SK-N-SH treated with all-trans-retinoic acid at 6 μM for 48 hours (cell line): Measurements from ENCODE around the gene AKAP6.

ENCODE experiments used
- ATAC-seq: fragments of 200-7000 bp; cut with Tn5 transposase; 3 replicates; pipeline ENCODE4 v1.9.1; 2020; ENCODE audit warnings: mild to moderate bottlenecking, moderate library complexity
- ARNTL ChIP-seq: fragments of 450-650 bp; formaldehyde crosslinking; IDR thresholded peaks from 2 replicates; pipeline ENCODE4 v1.5.0; 2020; ENCODE audit warnings: low read depth, mild to moderate bottlenecking, moderate library complexity, borderline replicate concordance
- BACH2 ChIP-seq: fragments of 250-450 bp; sonication (Bioruptor Pico); IDR thresholded peaks from 2 replicates; pipeline ENCODE4 v1.9.0; 2021; ENCODE audit warnings: mild to moderate bottlenecking, borderline replicate concordance
- CSDC2 ChIP-seq: fragments of 250-450 bp; sonication (Bioruptor Pico); IDR thresholded peaks from 2 replicates; pipeline ENCODE4 v1.5.0; 2020; ENCODE audit warnings: mild to moderate bottlenecking, moderate library complexity
- ESRRG ChIP-seq: fragments of 250-450 bp; sonication (Bioruptor Pico); IDR thresholded peaks from 2 replicates; pipeline ENCODE4 v1.6.1; 2021; ENCODE audit warnings: mild to moderate bottlenecking
- GLIS3 ChIP-seq: fragments of 250-450 bp; sonication (Bioruptor Pico); IDR thresholded peaks from 2 replicates; pipeline ENCODE4 v1.5.0; 2020; ENCODE audit warnings: mild to moderate bottlenecking, moderate library complexity
- ISL1 ChIP-seq: fragments of 250-450 bp; sonication (Bioruptor Pico); IDR thresholded peaks from 2 replicates; pipeline ENCODE4 v2.1.2; 2022; ENCODE audit warnings: mild to moderate bottlenecking, moderate library complexity
- OSR1 ChIP-seq: fragments of 250-450 bp; sonication (Bioruptor Pico); IDR thresholded peaks from 2 replicates; pipeline ENCODE4 v1.8.0; 2022; ENCODE audit warnings: moderate library complexity, mild to moderate bottlenecking, inconsistent platforms
- PPARA ChIP-seq: fragments of 250-450 bp; sonication (Bioruptor Pico); IDR thresholded peaks from 2 replicates; pipeline ENCODE4 v1.5.0; 2020; ENCODE audit warnings: mild to moderate bottlenecking, borderline replicate concordance
- RARB ChIP-seq: fragments of 250-450 bp; sonication (Bioruptor Pico); IDR thresholded peaks from 2 replicates; pipeline ENCODE4 v1.8.0; 2021; ENCODE audit warnings: mild to moderate bottlenecking, moderate library complexity
- SNAI2 ChIP-seq: fragments of 250-450 bp; sonication (Bioruptor Pico); IDR thresholded peaks from 2 replicates; pipeline ENCODE4 v1.5.0; 2020; ENCODE audit warnings: mild to moderate bottlenecking, moderate library complexity
- TCF4 ChIP-seq: fragments of 250-450 bp; sonication (Bioruptor Pico); IDR thresholded peaks from 2 replicates; pipeline ENCODE4 v1.8.0; 2021; ENCODE audit warnings: mild to moderate bottlenecking, moderate library complexity, borderline replicate concordance
- TOX ChIP-seq: fragments of 250-450 bp; sonication (Bioruptor Pico); IDR thresholded peaks from 2 replicates; pipeline ENCODE4 v1.8.0; 2021; ENCODE audit warnings: mild to moderate bottlenecking, moderate library complexity, borderline replicate concordance
- ZC3H10 ChIP-seq: fragments of 250-450 bp; sonication (Bioruptor Pico); IDR thresholded peaks from 2 replicates; pipeline ENCODE4 v1.5.1; 2021; ENCODE audit warnings: mild to moderate bottlenecking, moderate library complexity
- ZFP3 ChIP-seq: fragments of 250-450 bp; sonication (Bioruptor Pico); IDR thresholded peaks from 2 replicates; pipeline ENCODE4 v1.5.0; 2020; ENCODE audit warnings: mild to moderate bottlenecking, moderate library complexity
- ZFP30 ChIP-seq: fragments of 450-650 bp; formaldehyde crosslinking; IDR thresholded peaks from 2 replicates; pipeline ENCODE4 v1.5.0; 2022; ENCODE audit warnings: mild to moderate bottlenecking, moderate library complexity
- ZNF565 ChIP-seq: fragments of 450-650 bp; formaldehyde crosslinking; conservative IDR thresholded peaks from 2 replicates; pipeline ENCODE4 v1.5.0; 2020; ENCODE audit warnings: low read depth, mild to moderate bottlenecking, moderate library complexity
- ZNF70 ChIP-seq: fragments of 450-650 bp; formaldehyde crosslinking; IDR thresholded peaks from 2 replicates; pipeline ENCODE4 v1.5.0; 2020; ENCODE audit warnings: mild to moderate bottlenecking, moderate library complexity
- ZNF8 ChIP-seq: fragments of 450-650 bp; formaldehyde crosslinking; IDR thresholded peaks from 2 replicates; pipeline ENCODE4 v1.5.0; 2020; ENCODE audit warnings: mild to moderate bottlenecking, moderate library complexity
- TF ChIP-seq, protein P1 (sequence below): fragments of 250-450 bp; sonication (Bioruptor Pico); IDR thresholded peaks from 2 replicates; pipeline ENCODE4 v1.5.1; 2021; ENCODE audit warnings: mild to moderate bottlenecking, moderate library complexity
- TF ChIP-seq, protein P2 (sequence below): fragments of 250-450 bp; sonication (Bioruptor Pico); IDR thresholded peaks from 2 replicates; pipeline ENCODE4 v1.8.0; 2021; ENCODE audit warnings: low read depth, mild to moderate bottlenecking, moderate library complexity, borderline replicate concordance
- TF ChIP-seq, protein P3 (sequence below): fragments of 250-450 bp; sonication (Bioruptor Pico); IDR thresholded peaks from 2 replicates; pipeline ENCODE4 v1.5.1; 2020; ENCODE audit warnings: low read depth, mild to moderate bottlenecking, moderate library complexity

The AKAP6 gene

DNA sequence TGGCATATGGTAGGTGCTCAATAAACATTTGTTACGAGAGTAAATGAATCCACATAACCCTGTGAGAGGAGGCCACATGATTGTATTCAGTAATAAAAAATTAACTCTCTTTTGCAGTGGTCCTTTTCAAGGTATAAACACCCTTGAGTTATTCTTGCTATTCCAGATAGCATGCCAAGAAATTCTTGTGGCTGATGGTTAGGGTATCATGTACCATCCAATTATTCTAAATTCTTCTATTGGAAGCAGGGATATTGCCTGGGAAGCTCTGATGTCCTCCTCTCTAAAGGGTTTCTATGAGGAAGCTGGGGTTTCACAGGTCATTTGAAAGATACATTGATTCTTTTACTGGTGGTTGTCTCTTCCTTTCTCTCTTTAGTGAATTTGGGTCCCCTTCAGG lies 10.1 kb downstream of the AKAP6 start:
- peak; percentile 55; the same call in 2 of the 3 replicates for ATAC-seq

DNA sequence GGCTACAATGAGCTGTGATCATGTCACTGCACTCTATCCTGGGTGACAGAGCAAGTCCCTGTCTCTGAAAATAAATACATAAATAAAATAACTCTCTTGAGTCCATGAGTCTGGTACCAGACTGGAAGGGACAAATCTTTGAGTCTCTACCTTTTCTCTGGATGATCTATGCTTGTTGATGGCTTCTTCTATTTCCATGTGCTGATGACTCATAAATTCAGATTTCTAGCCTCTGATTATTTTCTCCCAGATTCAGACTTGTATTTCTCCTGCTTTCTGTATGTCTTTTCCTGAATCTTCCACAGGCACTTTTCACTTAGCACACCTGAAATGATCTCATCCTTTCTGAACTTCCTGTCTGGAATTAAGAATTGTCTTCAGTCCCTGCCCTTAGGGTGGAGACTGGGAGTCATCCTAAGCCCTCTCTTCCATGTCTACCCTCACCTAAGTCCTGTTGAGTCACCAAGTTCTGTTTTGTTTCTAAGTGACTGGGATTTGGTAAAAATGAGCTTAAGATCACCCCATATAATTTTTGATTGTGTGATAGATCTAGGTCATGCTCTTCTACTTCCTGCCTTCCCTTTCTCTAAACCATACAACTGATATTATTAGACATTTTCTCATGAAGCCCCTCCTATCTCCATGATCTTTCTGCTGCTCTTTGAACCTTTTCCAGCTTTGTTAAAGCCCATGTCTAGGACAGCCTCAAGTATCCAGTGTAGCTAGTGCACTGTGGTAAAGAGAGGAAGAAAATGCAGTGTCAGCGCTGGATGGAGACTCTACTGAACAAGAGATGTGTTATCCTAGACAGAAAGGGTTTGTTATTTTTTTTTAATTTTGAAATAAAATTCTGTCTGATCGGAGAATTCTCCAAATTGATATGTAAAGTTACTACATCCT lies 13.1 kb downstream of the AKAP6 start:
- ATAC-seq, result peak; percentile 45
- TF ChIP-seq GLIS3 (no peak), TOX (CRISPR knock-in tag) (no peak), BACH2 (CRISPR knock-in tag) (no peak), ZFP30 (CRISPR knock-in tag) (no peak), ISL1 (no peak), ZNF565 (CRISPR knock-in tag) (no peak), PPARA (CRISPR knock-in tag) (no peak), ARNTL (CRISPR knock-in tag) (no peak), OSR1 (CRISPR knock-in tag) (no peak), ZNF8 (CRISPR knock-in tag) (no peak), CSDC2 (CRISPR knock-in tag) (no peak), ZNF70 (CRISPR knock-in tag) (no peak), RARB (no peak), ESRRG (CRISPR knock-in tag) (no peak)
- TF ChIP-seq, all 23 proteins: peak for 0

More for the DNA sequence above, 10.1 kb downstream of the AKAP6 start:
- TF ChIP-seq ZNF8 (CRISPR knock-in tag) (no peak), ESRRG (CRISPR knock-in tag) (no peak), ZNF70 (CRISPR knock-in tag) (peak; percentile 80), GLIS3 (no peak)

DNA sequence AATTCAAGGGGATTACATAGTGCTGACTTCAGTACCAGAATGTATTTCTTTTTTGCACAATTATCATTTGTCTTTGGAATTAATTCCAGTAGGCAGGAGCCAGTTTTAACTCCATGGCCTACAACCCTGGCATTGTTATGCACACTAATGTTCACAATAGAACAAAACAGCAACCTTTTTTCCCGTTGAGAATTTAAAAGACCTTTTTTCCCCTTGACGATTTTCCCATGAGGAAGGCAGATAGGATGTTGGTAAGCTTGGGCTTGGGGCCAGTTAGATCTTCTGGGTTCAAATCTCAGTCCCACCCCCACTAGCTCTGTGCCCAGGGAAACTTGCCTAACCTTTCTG lies 13.7 kb downstream of the AKAP6 start:
- ATAC-seq, result no peak
- TF ChIP-seq ZFP3 (CRISPR knock-in tag) (no peak), TCF4 (CRISPR knock-in tag) (no peak), ISL1 (no peak), OSR1 (CRISPR knock-in tag) (no peak), SNAI2 (CRISPR knock-in tag) (no peak), ZNF8 (CRISPR knock-in tag) (no peak), ZNF70 (CRISPR knock-in tag) (no peak), GLIS3 (no peak)
- TF ChIP-seq, protein P1, sequence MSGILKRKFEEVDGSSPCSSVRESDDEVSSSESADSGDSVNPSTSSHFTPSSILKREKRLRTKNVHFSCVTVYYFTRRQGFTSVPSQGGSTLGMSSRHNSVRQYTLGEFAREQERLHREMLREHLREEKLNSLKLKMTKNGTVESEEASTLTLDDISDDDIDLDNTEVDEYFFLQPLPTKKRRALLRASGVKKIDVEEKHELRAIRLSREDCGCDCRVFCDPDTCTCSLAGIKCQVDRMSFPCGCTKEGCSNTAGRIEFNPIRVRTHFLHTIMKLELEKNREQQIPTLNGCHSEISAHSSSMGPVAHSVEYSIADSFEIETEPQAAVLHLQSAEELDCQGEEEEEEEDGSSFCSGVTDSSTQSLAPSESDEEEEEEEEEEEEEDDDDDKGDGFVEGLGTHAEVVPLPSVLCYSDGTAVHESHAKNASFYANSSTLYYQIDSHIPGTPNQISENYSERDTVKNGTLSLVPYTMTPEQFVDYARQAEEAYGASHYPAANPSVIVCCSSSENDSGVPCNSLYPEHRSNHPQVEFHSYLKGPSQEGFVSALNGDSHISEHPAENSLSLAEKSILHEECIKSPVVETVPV (CRISPR knock-in tag), result no peak

DNA sequence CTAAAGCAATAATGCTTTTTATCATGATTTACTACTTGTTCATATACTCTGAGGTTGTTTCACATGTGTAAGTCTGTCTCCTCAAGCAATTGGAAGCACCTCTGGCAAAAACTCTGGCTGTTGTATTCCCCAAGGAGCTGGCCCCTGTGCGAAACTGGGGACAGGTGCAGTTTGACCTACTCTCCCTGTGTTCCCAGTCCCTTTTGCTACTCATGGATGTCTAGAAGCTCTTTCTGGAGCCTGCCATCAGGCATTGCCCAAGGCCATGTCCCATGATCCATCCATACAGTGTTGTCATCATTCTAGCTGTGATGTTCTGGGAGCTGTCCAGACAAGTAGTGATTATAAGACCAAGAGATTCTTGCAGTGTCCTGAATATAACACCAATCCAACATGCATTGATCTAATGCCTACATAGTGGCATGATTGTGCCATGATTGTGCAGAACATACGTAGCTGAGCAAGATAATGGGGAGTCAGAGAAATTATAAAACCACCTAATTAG lies 14.9 kb downstream of the AKAP6 start:
- TF ChIP-seq ZNF565 (CRISPR knock-in tag) (no peak), SNAI2 (CRISPR knock-in tag) (no peak), TCF4 (CRISPR knock-in tag) (no peak), ARNTL (CRISPR knock-in tag) (no peak), BACH2 (CRISPR knock-in tag) (no peak), CSDC2 (CRISPR knock-in tag) (no peak), OSR1 (CRISPR knock-in tag) (no peak), ZNF8 (CRISPR knock-in tag) (no peak), ZNF70 (CRISPR knock-in tag) (no peak), ISL1 (no peak), ZC3H10 (CRISPR knock-in tag) (no peak), GLIS3 (no peak), ZFP30 (CRISPR knock-in tag) (no peak)
- TF ChIP-seq, protein P2, sequence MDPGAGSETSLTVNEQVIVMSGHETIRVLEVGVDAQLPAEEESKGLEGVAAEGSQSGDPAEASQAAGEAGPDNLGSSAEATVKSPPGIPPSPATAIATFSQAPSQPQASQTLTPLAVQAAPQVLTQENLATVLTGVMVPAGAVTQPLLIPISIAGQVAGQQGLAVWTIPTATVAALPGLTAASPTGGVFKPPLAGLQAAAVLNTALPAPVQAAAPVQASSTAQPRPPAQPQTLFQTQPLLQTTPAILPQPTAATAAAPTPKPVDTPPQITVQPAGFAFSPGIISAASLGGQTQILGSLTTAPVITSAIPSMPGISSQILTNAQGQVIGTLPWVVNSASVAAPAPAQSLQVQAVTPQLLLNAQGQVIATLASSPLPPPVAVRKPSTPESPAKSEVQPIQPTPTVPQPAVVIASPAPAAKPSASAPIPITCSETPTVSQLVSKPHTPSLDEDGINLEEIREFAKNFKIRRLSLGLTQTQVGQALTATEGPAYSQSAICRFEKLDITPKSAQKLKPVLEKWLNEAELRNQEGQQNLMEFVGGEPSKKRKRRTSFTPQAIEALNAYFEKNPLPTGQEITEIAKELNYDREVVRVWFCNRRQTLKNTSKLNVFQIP (CRISPR knock-in tag), result no peak
- TF ChIP-seq, protein P3, sequence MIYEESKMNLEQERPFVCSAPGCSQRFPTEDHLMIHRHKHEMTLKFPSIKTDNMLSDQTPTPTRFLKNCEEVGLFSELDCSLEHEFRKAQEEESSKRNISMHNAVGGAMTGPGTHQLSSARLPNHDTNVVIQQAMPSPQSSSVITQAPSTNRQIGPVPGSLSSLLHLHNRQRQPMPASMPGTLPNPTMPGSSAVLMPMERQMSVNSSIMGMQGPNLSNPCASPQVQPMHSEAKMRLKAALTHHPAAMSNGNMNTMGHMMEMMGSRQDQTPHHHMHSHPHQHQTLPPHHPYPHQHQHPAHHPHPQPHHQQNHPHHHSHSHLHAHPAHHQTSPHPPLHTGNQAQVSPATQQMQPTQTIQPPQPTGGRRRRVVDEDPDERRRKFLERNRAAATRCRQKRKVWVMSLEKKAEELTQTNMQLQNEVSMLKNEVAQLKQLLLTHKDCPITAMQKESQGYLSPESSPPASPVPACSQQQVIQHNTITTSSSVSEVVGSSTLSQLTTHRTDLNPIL (CRISPR knock-in tag), result no peak
- no peak for ATAC-seq
